OCI-LY1 (cell line): ENCODE measurements around the gene BRDT.

Experiments
- H2AFZ ChIP-seq: fragments of 200-600 bp; sonication (generic), shearing (Covaris generic); 2 replicates; pipeline ENCODE4 v1.6.0; 2014; ENCODE audit warnings: antibody characterized with exemption, mild to moderate bottlenecking, low read length
- H3F3A ChIP-seq: fragments of 200-600 bp; sonication (generic), shearing (Covaris generic); 2 replicates; pipeline ENCODE4 v1.6.0; 2014; ENCODE audit warnings: mild to moderate bottlenecking, antibody characterized with exemption, low read length, moderate library complexity; ENCODE audit not compliant: insufficient read depth
- H3K27ac ChIP-seq: fragments of 200-600 bp; sonication (generic); 2 replicates; pipeline ENCODE4 v1.5.1; 2014; ENCODE audit warnings: low read length, mixed run types, mild to moderate bottlenecking, low read depth; ENCODE audit not compliant: poor library complexity, severe bottlenecking
- H3K27me3 ChIP-seq: fragments of 200-600 bp; sonication (generic); 2 replicates; pipeline ENCODE4 v1.6.0; 2014; ENCODE audit warnings: antibody characterized with exemption, mild to moderate bottlenecking, low read length, moderate library complexity; ENCODE audit not compliant: insufficient read depth
- H3K36me3 ChIP-seq: fragments of 200-600 bp; sonication (generic); 2 replicates; pipeline ENCODE4 v1.6.1; 2014; ENCODE audit warnings: mild to moderate bottlenecking, antibody characterized with exemption, low read length, moderate library complexity, mixed read lengths; ENCODE audit not compliant: insufficient read depth
- H3K4me1 ChIP-seq: fragments of 200-600 bp; sonication (generic); 2 replicates; pipeline ENCODE4 v1.5.1; 2014; ENCODE audit warnings: mild to moderate bottlenecking, low read length, moderate library complexity; ENCODE audit not compliant: insufficient read depth, severe bottlenecking
- H3K4me2 ChIP-seq: fragments of 200-600 bp; sonication (generic), shearing (Covaris generic); 2 replicates; pipeline ENCODE4 v1.6.1; 2014; ENCODE audit warnings: low read length
- H3K4me3 ChIP-seq: fragments of 200-600 bp; sonication (generic); 2 replicates; pipeline ENCODE4 v1.5.1; 2014; ENCODE audit warnings: low read length, low read depth, mild to moderate bottlenecking, mixed read lengths; ENCODE audit not compliant: poor library complexity, severe bottlenecking
- H3K79me2 ChIP-seq: fragments of 200-600 bp; shearing (Covaris generic); 2 replicates; pipeline ENCODE4 v1.6.1; 2016; ENCODE audit warnings: mixed run types, low read length, mixed read lengths; ENCODE audit not compliant: insufficient read depth
- H3K9ac ChIP-seq: fragments of 200-600 bp; sonication (generic), shearing (Covaris generic); 2 replicates; pipeline ENCODE4 v1.6.1; 2014; ENCODE audit warnings: mild to moderate bottlenecking, low read length, mixed read lengths
- H3K9me2 ChIP-seq: fragments of 200-600 bp; sonication (generic), shearing (Covaris generic); 2 replicates; pipeline ENCODE4 v1.6.1; 2014; ENCODE audit warnings: low read depth, mild to moderate bottlenecking, low read length, mixed read lengths
- H3K9me3 ChIP-seq: fragments of 200-600 bp; shearing (Covaris generic); 2 replicates; pipeline ENCODE4 v1.6.1; 2014; ENCODE audit warnings: low read length, mixed read lengths
- H4K20me1 ChIP-seq: fragments of 200-600 bp; sonication (generic), shearing (Covaris generic); 2 replicates; pipeline ENCODE4 v1.6.0; 2016; ENCODE audit warnings: mild to moderate bottlenecking, low read length; ENCODE audit not compliant: insufficient read depth
- CTCF ChIP-seq: fragments of 200-600 bp; sonication (generic), shearing (Covaris generic); IDR thresholded peaks from 2 replicates; pipeline ENCODE4 v1.5.1; 2017; ENCODE audit warnings: mild to moderate bottlenecking, antibody characterized with exemption, low read length, moderate library complexity, mixed read lengths
- EZH2 ChIP-seq: fragments of 200-600 bp; sonication (generic), shearing (Covaris generic); IDR thresholded peaks from 2 replicates; pipeline ENCODE4 v1.8.0; 2017; ENCODE audit warnings: borderline replicate concordance, mixed run types, mild to moderate bottlenecking, antibody characterized with exemption, low read length, moderate library complexity, mixed read lengths

Gene BRDT

GRCh38 chr1:91981996-91982609, 32.9 kb downstream of the BRDT start:
- no peaks in the 10 kb centered on the region for H3K79me2 ChIP-seq
- no peaks in the 10 kb centered on the region for H3K9me3 ChIP-seq
- no peaks in the 10 kb centered on the region for H4K20me1 ChIP-seq
- TF ChIP-seq CTCF (no peak), EZH2 (no peak)
- no peak overlapping the region for H3K9ac ChIP-seq
- no peaks in the 10 kb centered on the region for H3K36me3 ChIP-seq
- H2AFZ ChIP-seq: no peak overlapping the region
- no peak overlapping the region for H3K4me3 ChIP-seq
- H3K27me3 ChIP-seq: no peaks in the 10 kb centered on the region
- no peaks in the 10 kb centered on the region for H3K4me1 ChIP-seq
- no peaks in the 10 kb centered on the region for H3F3A ChIP-seq
- no peaks in the 10 kb centered on the region for H3K9me2 ChIP-seq
- H3K4me2 ChIP-seq: no peak overlapping the region
- no peak overlapping the region for H3K27ac ChIP-seq

GRCh38 chr1:91993256-91993655, 44.1 kb downstream of the BRDT start:
- no peaks in the 10 kb centered on the region for H3F3A ChIP-seq
- no peaks in the 10 kb centered on the region for H3K79me2 ChIP-seq
- no peaks in the 10 kb centered on the region for H3K9me3 ChIP-seq
- H3K4me2 ChIP-seq: no peak overlapping the region
- H4K20me1 ChIP-seq: no peaks in the 10 kb centered on the region
- TF ChIP-seq EZH2: no peak
- TF ChIP-seq CTCF: no peak
- H3K4me1 ChIP-seq: no peaks in the 10 kb centered on the region
- no peaks in the 10 kb centered on the region for H3K36me3 ChIP-seq
- no peak overlapping the region for H3K4me3 ChIP-seq
- H3K9ac ChIP-seq: no peak overlapping the region
- H3K27ac ChIP-seq: no peak overlapping the region
- H2AFZ ChIP-seq: no peak overlapping the region
- no peaks in the 10 kb centered on the region for H3K27me3 ChIP-seq
- H3K9me2 ChIP-seq: no peaks in the 10 kb centered on the region

GRCh38 chr1:91997607-91998195, 48.5 kb downstream of the BRDT start:
- no peaks in the 10 kb centered on the region for H3K27me3 ChIP-seq
- H4K20me1 ChIP-seq: no peaks in the 10 kb centered on the region
- TF ChIP-seq EZH2 (no peak), CTCF (peak; percentile 78)
- no peak overlapping the region for H3K27ac ChIP-seq
- no peaks in the 10 kb centered on the region for H3K9me3 ChIP-seq
- no peak overlapping the region for H2AFZ ChIP-seq
- no peaks in the 10 kb centered on the region for H3K9me2 ChIP-seq
- no peak overlapping the region for H3K4me2 ChIP-seq
- no peaks in the 10 kb centered on the region for H3K79me2 ChIP-seq
- H3K4me3 ChIP-seq: no peak overlapping the region
- no peaks in the 10 kb centered on the region for H3K4me1 ChIP-seq
- H3F3A ChIP-seq: no peaks in the 10 kb centered on the region
- H3K9ac ChIP-seq: no peak overlapping the region
- no peaks in the 10 kb centered on the region for H3K36me3 ChIP-seq
